ENCODE data around the gene NXPE1. TPM values are rescaled to one million over a fixed set of nuclear protein-coding genes. Genes with fewer than 3 reads are reported as not detected.

Gene NXPE1
- total RNA-seq, 4 donors from 2014 or later = not detected

DNA sequence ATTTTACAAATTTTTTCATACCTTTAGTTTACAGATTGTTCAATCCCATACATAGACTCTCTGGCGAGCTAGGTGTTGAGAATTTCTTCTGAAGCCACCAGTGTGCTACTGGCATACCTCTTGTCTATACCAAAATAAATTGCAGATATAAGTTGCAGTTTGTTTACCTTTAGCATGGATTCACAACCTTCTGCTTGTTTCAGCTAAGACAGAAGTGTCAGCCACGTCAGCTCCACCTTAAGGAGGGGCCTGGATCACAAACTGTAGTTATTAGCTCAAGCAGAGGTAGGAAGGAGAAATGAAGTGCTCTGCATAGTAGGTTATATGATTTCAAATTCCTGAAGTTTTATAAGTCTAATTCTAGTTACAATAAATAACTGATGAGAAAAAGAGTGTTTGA is 35.9 kb upstream of the NXPE1 start, which contains the start of gene NXPE4:
TSS of gene NXPE4 (minus strand) at position 216 of the 400 bp plus-strand sequence. CDS start 1,027 bp downstream, outside the sequence.
- DNase-seq (ENCODE audit: low spot score in 2 of 2) = no peak
- TF ChIP-seq, protein P1, sequence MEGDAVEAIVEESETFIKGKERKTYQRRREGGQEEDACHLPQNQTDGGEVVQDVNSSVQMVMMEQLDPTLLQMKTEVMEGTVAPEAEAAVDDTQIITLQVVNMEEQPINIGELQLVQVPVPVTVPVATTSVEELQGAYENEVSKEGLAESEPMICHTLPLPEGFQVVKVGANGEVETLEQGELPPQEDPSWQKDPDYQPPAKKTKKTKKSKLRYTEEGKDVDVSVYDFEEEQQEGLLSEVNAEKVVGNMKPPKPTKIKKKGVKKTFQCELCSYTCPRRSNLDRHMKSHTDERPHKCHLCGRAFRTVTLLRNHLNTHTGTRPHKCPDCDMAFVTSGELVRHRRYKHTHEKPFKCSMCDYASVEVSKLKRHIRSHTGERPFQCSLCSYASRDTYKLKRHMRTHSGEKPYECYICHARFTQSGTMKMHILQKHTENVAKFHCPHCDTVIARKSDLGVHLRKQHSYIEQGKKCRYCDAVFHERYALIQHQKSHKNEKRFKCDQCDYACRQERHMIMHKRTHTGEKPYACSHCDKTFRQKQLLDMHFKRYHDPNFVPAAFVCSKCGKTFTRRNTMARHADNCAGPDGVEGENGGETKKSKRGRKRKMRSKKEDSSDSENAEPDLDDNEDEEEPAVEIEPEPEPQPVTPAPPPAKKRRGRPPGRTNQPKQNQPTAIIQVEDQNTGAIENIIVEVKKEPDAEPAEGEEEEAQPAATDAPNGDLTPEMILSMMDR (IDR thresholded peaks at IDR 0.05) = no peak
- TF ChIP-seq POLR2A (IDR thresholded peaks at IDR 0.05) = no peak
- 61 to 63% methylated on average over 2 of the region's 2 CpGs for WGBS, 2 donors
- intact Hi-C loops (cut with DNase I; ENCODE audit: low total_unique reads) = no loop called here
- H3K4me3 ChIP-seq (ENCODE audit: low read depth, poor library complexity, severe bottlenecking) = no peak within 1 kb of the TSS

DNA sequence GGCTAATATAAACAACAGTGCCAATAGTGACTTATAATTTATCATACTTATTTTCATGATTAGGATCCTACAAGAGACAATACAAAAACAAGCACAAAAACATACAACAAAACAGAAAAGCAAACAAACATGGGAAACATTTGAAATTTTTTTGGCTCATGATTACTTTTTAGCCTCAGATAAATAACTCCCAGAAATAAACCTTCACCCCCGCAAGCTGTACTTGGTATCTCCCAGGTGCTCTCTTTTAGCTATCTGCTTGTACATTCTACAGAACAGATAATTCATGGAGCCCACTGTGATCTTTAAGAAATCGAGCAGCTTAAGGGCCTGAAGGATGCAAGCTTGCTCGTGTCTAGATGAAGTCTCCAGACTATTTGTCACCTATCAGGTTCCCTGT is 35.0 kb upstream of the NXPE1 start:
- intact Hi-C loops (cut with DNase I; ENCODE audit: low total_unique reads) = no loop called here
- TF ChIP-seq, protein P1 (IDR thresholded peaks at IDR 0.05) = no peak
- TF ChIP-seq POLR2A (IDR thresholded peaks at IDR 0.05) = no peak
- 69 to 74% methylated on average over 3 of the region's 3 CpGs for WGBS, 2 donors

DNA sequence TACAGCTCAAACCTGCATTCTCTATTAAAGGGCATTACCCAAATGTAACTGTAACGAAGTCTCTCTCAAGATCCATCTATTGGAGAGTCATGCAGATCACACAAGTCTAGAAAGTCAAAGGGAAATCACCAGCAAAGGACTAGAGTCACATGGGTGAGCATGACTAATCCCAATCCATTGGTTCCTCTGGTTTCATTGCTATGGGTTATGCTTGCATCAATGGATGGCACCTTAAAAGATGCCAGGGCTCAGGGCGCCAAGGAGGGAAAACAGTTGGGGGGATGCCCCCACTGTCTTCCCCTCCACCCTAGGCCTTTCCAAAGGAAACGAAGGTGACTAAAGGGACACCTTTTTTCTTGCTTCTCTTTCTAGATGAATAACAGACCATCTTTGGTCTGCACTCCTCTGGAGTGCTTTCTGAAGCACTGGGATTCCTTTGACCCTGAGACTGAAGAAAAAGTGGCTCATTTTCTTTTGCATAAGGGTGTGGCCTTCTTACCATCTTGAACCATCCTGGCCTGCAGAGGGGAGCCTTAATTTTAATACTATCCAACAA is 27.8 kb upstream of the NXPE1 start:
- intact Hi-C loops (cut with DNase I; ENCODE audit: low total_unique reads) = no loop called here
- TF ChIP-seq, protein P1 (IDR thresholded peaks at IDR 0.05) = no peak
- no peak for TF ChIP-seq POLR2A (IDR thresholded peaks at IDR 0.05)
- WGBS, 2 donors = 88 to 92% methylated on average over 3 of the region's 3 CpGs
- no peak overlapping the region for H3K4me3 ChIP-seq (ENCODE audit: low read depth, poor library complexity, severe bottlenecking)
- no peak for DNase-seq (ENCODE audit: low spot score in 2 of 2)

More for the DNA sequence above, 35.0 kb upstream of the NXPE1 start:
- H3K4me3 ChIP-seq (ENCODE audit: low read depth, poor library complexity, severe bottlenecking) = no peak overlapping the region
- DNase-seq (ENCODE audit: low spot score in 2 of 2) = no peak

GRCh38 chr11:114586797-114587196 is 27.1 kb upstream of the NXPE1 start:
- no peak for DNase-seq (ENCODE audit: low spot score in 2 of 2)
- no peak for TF ChIP-seq POLR2A (IDR thresholded peaks at IDR 0.05)
- TF ChIP-seq, protein P1 (IDR thresholded peaks at IDR 0.05) = no peak
- intact Hi-C loops (cut with DNase I; ENCODE audit: low total_unique reads) = no loop called here
- WGBS, 2 donors = 88 to 94% methylated on average over 5 of the region's 5 CpGs
- H3K4me3 ChIP-seq (ENCODE audit: low read depth, poor library complexity, severe bottlenecking) = no peak overlapping the region

- no peak for TF ChIP-seq POLR2A (IDR thresholded peaks at IDR 0.05)
- TF ChIP-seq, protein P1 (IDR thresholded peaks at IDR 0.05) = no peak
- 25 to 73% methylated on average over 1 of the region's 1 CpG for WGBS, 2 donors
- no peak for DNase-seq (ENCODE audit: low spot score in 2 of 2)
- intact Hi-C loops (cut with DNase I; ENCODE audit: low total_unique reads) = no loop called here
- H3K4me3 ChIP-seq (ENCODE audit: low read depth, poor library complexity, severe bottlenecking) = no peak overlapping the region
Observed at GRCh38 chr11:114571712-114572111, 12.0 kb upstream of the NXPE1 start.

GRCh38 chr11:114569801-114570200 is 10.1 kb upstream of the NXPE1 start:
- no peak for DNase-seq (ENCODE audit: low spot score in 2 of 2)
- TF ChIP-seq, protein P1 (IDR thresholded peaks at IDR 0.05) = no peak
- no peak for TF ChIP-seq POLR2A (IDR thresholded peaks at IDR 0.05)
- WGBS, 2 donors = 59 to 70% methylated on average over 3 of the region's 3 CpGs
- intact Hi-C loops (cut with DNase I; ENCODE audit: low total_unique reads) = no loop called here
- no peak overlapping the region for H3K4me3 ChIP-seq (ENCODE audit: low read depth, poor library complexity, severe bottlenecking)
